Measurements from ENCODE around the gene FANK1. TPM values are rescaled to one million over a fixed set of nuclear protein-coding genes. Genes with fewer than 3 reads are reported as not detected.

The FANK1 gene
- total RNA-seq, 2 donors from 2014 or later: 5.8 to 6.9 TPM

- H3K4me3 ChIP-seq: no peak overlapping the region
- H3K4me1 ChIP-seq: no peaks in the 10 kb centered on the region
- no peaks in the 10 kb centered on the region for H3K9me3 ChIP-seq
- no peak for DNase-seq
- H3K27ac ChIP-seq: no peak overlapping the region
- no peaks in the 10 kb centered on the region for H3K36me3 ChIP-seq
- TF ChIP-seq CTCF (IDR thresholded peaks at IDR 0.05): no peak
- intact Hi-C loops (cut with DNase I): no loop called here
- no peak overlapping the region for H3K9ac ChIP-seq (ENCODE audit: low read depth in 2 of 2, low read length in 2 of 2)
- no peaks in the 10 kb centered on the region for H3K27me3 ChIP-seq
Measured at GRCh38 chr10:126013489-126014281, 117.3 kb downstream of the FANK1 start.

- TF ChIP-seq CTCF (IDR thresholded peaks at IDR 0.05): no peak
- no peak for DNase-seq
- no peaks in the 10 kb centered on the region for H3K9me3 ChIP-seq
- intact Hi-C loops (cut with DNase I): no loop called here
- H3K9ac ChIP-seq (ENCODE audit: low read depth in 2 of 2, low read length in 2 of 2): no peak overlapping the region
- no peaks in the 10 kb centered on the region for H3K27me3 ChIP-seq
- no peak overlapping the region for H3K27ac ChIP-seq
- no peak overlapping the region for H3K4me3 ChIP-seq
- H3K36me3 ChIP-seq: no peaks in the 10 kb centered on the region
- no peaks in the 10 kb centered on the region for H3K4me1 ChIP-seq
Measured at GRCh38 chr10:126014309-126014708, 117.9 kb downstream of the FANK1 start.

- no peak overlapping the region for H3K27ac ChIP-seq
- H3K9ac ChIP-seq (ENCODE audit: low read depth in 2 of 2, low read length in 2 of 2): no peak overlapping the region
- no peaks in the 10 kb centered on the region for H3K27me3 ChIP-seq
- no peaks in the 10 kb centered on the region for H3K4me1 ChIP-seq
- no peak for DNase-seq
- TF ChIP-seq CTCF (IDR thresholded peaks at IDR 0.05): no peak
- no peak overlapping the region for H3K4me3 ChIP-seq
- intact Hi-C loops (cut with DNase I): no loop called here
- H3K36me3 ChIP-seq: no peaks in the 10 kb centered on the region
- no peaks in the 10 kb centered on the region for H3K9me3 ChIP-seq
Measured at GRCh38 chr10:126015413-126015812, 119.0 kb downstream of the FANK1 start.

- intact Hi-C loops (cut with DNase I): no loop called here
- Histone ChIP-seq H3K9ac (ENCODE audit: low read depth in 2 of 2, low read length in 2 of 2) (no peak overlapping the region), H3K36me3 (no peaks in the 10 kb centered on the region), H3K4me3 (no peak overlapping the region), H3K9me3 (no peaks in the 10 kb centered on the region), H3K4me1 (no peaks in the 10 kb centered on the region), H3K27ac (no peak overlapping the region), H3K27me3 (no peaks in the 10 kb centered on the region)
- TF ChIP-seq CTCF (IDR thresholded peaks at IDR 0.05): no peak
- DNase-seq: no peak
Measured at GRCh38 chr10:126016156-126016805, 119.9 kb downstream of the FANK1 start.

GRCh38 chr10:126016882-126017281 lies 120.5 kb downstream of the FANK1 start:
- Histone ChIP-seq H3K27me3 (no peaks in the 10 kb centered on the region), H3K36me3 (no peaks in the 10 kb centered on the region), H3K27ac (no peak overlapping the region), H3K4me3 (no peak overlapping the region), H3K4me1 (no peaks in the 10 kb centered on the region), H3K9me3 (no peaks in the 10 kb centered on the region), H3K9ac (ENCODE audit: low read depth in 2 of 2, low read length in 2 of 2) (no peak overlapping the region)
- intact Hi-C loops (cut with DNase I): no loop called here
- no peak for TF ChIP-seq CTCF (IDR thresholded peaks at IDR 0.05)
- DNase-seq: no peak
